Measurements from ENCODE around the gene NCAM1. TPM values are rescaled to one million over a fixed set of nuclear protein-coding genes. Genes with fewer than 3 reads are reported as not detected.

Gene NCAM1
- total and polyA plus RNA-seq, 8 donors, result 1.7 to 45.0 (median 37.6) TPM

GRCh38 chr11:112989198-112989597 lies 28.0 kb downstream of the NCAM1 start:
- Histone ChIP-seq H3K27me3 (no peaks in the 10 kb centered on the region), H3K4me3 (no peak overlapping the region), H3K36me3 (no peaks in the 10 kb centered on the region), H3K9me3 (peaks cover 0 to 47% of the 10 kb centered on the region in 2 donors), H3K4me1 (no peaks in the 10 kb centered on the region), H3K27ac (no peak overlapping the region)
- DNase-seq (no peak), ATAC-seq (no peak)
- intact Hi-C loops (cut with DNase I), result no loop called here
- TF ChIP-seq CTCF (IDR thresholded peaks at IDR 0.05), result no peak

- DNase-seq, result no peak
- intact Hi-C loops (cut with DNase I), result no loop called here
- no peak for TF ChIP-seq CTCF (IDR thresholded peaks at IDR 0.05)
- peaks cover 0 to 16% of the 10 kb centered on the region in 2 donors for H3K9me3 ChIP-seq
- H3K27me3 ChIP-seq, result no peaks in the 10 kb centered on the region
- no peak overlapping the region for H3K4me3 ChIP-seq
- H3K36me3 ChIP-seq, result no peaks in the 10 kb centered on the region
- no peaks in the 10 kb centered on the region for H3K4me1 ChIP-seq
- H3K27ac ChIP-seq, result no peak overlapping the region
- no peak for ATAC-seq
Measured at GRCh38 chr11:112993808-112994207, 32.6 kb downstream of the NCAM1 start.

DNA sequence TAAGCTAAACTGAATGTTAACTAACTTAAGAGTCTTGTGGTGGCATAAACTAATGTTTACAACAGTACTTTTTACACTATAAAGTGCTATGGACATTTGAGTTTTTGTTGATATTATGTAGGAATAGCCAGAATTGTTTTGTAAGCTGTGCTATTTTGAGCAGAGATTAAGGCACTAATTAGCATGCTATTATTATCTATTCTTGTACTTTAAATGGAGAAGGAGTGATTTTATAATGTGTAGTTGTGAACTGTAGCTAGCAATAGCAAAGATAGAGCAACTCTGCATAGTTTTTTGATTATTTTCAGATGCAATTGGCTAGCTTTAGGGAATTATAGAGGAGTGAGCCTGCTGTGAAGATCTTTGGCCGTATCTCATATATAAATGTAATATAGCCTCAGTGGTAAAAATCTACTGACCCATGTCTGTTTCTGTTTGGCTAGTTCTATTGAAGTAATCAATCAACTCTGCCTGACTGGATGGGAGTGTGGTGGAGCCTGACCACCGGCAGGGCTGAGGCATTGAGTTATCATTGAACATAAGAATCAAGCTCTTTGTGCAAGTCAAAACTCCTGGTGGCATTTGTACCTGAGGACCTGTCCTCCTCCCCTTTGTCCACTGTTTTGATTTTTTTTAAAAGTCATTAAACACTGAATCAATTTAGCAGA lies 34.3 kb downstream of the NCAM1 start:
- Histone ChIP-seq H3K27me3 (no peaks in the 10 kb centered on the region), H3K4me1 (no peaks in the 10 kb centered on the region), H3K9me3 (peaks cover 0 to under 1% of the 10 kb centered on the region in 2 donors), H3K36me3 (no peaks in the 10 kb centered on the region), H3K4me3 (no peak overlapping the region), H3K27ac (no peak overlapping the region)
- intact Hi-C loops (cut with DNase I), result no loop called here
- ATAC-seq (no peak), DNase-seq (no peak)
- TF ChIP-seq CTCF (IDR thresholded peaks at IDR 0.05), result no peak

DNA sequence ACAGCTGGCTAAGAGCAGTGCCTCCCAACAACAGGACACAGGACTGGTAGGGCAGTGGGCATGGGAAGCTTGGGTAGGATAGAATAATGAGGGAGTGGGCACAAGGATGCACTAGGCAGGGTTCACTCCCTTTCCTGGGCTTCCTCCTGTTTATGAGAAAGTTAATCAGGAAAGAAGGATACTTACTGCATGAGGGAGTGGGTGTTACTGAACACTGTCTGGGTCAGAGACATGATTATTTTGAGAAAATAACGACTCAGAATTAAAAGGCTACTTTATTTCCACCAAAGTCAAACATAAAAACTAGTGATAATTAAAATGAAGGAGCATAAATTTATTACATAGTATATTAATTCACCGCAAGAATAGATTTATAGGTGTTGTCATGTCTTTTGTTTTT lies 35.8 kb downstream of the NCAM1 start:
- no peaks in the 10 kb centered on the region for H3K9me3 ChIP-seq
- TF ChIP-seq CTCF (IDR thresholded peaks at IDR 0.05), result no peak
- H3K27me3 ChIP-seq, result no peaks in the 10 kb centered on the region
- H3K4me3 ChIP-seq, result no peak overlapping the region
- intact Hi-C loops (cut with DNase I), result no loop called here
- ATAC-seq (no peak), DNase-seq (no peak)
- no peaks in the 10 kb centered on the region for H3K36me3 ChIP-seq
- no peak overlapping the region for H3K27ac ChIP-seq
- H3K4me1 ChIP-seq, result no peaks in the 10 kb centered on the region

DNA sequence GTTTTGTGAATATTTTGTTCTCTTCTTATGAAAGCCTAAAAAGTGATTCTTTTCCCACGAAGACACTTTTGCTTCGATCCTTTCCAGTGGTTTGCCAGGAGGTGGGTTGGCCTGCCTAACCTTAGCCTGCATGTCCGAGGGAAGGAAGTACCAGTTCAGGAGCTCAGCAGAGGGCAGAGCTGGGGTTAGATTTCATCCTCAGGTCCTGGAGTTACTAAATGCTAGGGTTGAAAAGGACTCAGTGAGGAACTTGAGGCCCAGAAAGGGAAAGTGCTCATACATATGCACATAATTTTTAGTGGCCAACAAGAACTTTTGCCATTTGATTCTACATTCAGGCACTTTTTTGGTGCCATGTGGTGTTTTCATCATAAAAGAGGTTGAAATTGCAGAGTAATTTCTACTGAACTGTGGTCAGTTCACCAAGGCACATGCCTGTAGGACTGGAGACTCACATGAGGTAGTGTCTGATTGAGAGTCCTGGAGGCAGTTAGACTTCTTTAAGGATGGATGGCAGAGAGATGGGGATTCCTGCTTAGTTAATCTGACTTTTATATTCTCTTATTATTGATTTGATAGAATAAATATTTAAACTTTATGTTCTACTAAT lies 36.7 kb downstream of the NCAM1 start:
- H3K36me3 ChIP-seq, result no peaks in the 10 kb centered on the region
- H3K27me3 ChIP-seq, result no peaks in the 10 kb centered on the region
- H3K9me3 ChIP-seq, result no peaks in the 10 kb centered on the region
- H3K4me3 ChIP-seq, result no peak overlapping the region
- no peaks in the 10 kb centered on the region for H3K4me1 ChIP-seq
- ATAC-seq, result no peak
- intact Hi-C loops (cut with DNase I), result no loop called here
- no peak for DNase-seq
- H3K27ac ChIP-seq, result no peak overlapping the region
- no peak for TF ChIP-seq CTCF (IDR thresholded peaks at IDR 0.05)
